SKM-1 (cell line): ENCODE results near the gene KIF25.
"Not testable (repeated sequence)": the region's sequence is repeated elsewhere in the genome, so short reads cannot be mapped to it uniquely, and the experiment has no call there.

Experiments
- DNase-seq: peaks from one replicate; lab custom pipeline; 2025; ENCODE audit not compliant: unreplicated experiment; lab: John Stamatoyannopoulos, UW

The KIF25 gene

DNA sequence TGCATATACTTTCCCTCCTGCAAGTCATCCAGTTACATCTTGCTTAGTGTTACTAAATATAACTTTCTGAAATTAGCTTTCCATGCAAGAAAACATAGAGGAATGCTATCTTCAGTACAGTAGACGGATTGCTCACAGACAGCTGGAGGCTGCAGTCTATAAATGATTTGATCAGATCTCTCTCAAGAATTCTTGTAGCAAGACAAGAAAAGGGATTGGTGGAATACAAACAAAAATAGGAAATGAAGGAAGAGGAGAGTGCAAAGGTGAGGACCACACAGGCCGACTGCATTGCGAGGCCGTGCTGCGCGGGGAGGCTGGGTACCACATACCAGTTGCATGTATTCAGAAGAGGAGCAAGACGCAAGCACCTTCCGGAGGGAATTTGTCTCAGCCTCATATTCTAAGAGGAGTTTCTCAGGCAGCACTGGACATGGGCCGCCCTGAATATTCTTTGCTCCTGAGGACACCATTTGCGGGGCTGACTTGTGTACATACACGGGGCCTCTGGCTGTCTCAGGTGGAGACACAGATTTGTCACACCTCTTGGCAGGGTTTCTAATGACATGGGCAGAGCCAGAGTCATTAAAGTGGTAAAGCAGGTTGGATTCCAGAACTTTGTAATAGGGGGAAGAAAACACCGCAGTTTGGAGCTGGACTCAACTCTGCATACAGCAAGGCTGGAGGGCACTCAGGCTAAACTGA is 22.7 kb upstream of the KIF25 start:
- no peak for DNase-seq

DNA sequence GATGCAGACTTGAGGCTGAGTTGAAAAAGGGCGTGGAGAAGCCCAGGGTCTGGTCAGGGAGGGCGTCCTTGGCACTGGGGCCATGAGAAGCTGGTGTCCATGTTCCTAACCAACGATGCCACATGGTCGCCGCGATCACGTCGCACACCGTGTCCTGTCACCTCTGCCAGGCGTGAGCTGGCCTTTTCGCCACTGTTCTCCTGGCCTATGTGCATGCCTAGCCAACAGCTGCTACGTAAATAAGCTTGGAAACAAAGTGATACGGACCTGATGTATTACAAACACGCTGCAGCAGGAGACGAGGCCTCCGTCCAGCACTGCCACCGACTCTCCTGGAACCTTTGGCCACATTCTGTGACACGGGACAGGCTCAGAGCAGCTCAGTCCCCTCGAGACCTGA is 22.0 kb upstream of the KIF25 start:
- DNase-seq = no peak

DNA sequence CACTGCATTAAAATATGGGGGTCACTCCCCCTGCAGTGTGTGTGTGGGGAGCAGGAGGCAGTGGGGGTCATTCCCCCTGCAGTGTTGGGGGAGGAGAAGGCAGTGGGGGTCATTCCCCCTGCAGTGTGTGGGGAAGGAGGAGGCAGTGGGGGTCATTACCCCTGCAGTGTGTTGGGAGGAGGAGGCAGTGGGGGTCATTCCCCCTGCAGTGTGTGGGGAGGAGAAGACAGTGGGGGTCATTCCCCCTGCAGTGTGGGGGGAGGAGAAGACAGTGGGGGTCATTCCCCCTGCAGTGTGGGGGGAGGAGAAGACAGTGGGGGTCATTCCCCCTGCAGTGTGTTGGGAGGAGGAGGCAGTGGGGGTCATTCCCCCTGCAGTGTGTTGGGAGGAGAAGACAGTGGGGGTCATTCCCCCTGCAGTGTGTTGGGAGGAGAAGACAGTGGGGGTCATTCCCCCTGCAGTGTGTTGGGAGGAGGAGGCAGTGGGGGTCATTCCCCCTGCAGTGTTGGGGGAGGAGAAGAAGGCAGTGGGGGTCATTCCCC is 21.3 kb upstream of the KIF25 start:
- DNase-seq = not testable (repeated sequence)

DNA sequence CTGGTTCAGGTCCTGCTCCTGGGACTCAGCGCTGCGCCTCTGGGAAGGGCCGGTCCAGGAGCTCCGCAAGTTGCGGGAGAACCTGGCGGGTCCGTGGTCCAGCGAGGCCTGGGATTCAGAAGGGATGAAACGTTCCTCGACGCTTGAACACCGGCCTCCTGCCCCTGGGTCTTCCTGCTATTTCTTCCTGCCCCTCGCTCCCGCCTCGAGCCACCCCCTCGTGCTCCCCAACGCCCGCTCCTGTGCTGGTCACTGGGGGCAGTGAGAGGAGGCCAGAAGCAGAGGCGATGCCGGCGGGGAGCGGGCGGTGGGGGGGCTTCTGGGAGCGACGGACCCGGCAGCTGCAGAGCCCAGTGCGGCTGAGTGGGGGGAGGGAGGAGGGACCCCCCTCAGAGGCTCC is 20.8 kb upstream of the KIF25 start:
- DNase-seq = no peak

DNA sequence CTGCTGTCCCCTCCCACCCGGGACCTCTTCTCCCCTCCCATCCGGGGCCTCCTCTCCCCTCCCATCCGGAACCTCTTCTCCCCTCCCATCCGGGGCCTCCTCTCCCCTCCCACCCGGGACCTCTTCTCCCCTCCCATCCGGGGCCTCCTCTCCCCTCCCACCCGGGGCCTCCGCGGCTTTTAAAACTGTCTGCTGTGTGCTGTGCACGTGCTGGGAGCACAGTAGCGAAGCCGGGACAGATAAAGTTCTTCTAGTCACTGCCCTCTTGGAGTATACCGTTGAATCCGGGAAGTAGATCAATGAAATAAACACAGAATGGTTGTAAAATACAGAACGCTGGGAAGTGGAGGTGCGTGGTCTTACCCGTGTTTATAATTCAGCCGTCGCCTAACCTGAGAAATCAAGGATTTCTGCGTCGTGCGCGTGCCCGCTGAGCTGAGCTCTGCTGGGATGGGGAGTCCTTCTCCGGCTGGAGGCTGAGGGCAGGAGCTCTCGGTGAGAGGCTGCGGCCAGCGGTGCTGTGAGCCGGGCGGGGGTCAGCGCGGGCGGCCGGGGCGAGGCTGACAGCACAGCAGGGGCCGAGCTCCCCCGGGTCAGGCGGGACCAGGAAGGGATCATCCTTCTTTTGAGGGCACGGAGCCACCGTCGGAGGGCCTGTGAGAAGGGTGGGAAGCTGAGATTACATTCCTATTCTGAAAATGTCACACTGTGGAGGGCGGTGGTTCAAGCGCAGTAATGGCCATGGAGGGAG is 19.6 kb upstream of the KIF25 start:
- no peak for DNase-seq

DNA sequence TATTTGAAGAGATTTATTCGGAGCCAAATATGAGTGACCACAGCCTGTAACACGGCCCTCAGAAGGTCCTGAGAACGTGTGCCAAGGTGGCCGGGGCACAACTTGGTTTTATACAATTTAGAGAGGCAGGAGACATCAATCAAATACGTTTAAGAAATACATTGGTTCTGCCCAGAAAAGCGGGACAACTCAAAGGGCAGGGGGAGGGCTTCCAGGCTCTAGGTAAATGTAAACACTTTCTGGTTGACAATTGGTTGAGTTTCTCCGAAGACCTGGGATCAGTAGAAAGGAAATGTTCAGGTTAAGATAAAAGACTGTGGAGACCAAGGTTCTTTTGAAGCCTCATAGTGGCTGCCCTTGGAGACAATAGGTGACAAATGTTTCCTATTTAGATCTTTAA is 18.9 kb upstream of the KIF25 start:
- no peak for DNase-seq

DNA sequence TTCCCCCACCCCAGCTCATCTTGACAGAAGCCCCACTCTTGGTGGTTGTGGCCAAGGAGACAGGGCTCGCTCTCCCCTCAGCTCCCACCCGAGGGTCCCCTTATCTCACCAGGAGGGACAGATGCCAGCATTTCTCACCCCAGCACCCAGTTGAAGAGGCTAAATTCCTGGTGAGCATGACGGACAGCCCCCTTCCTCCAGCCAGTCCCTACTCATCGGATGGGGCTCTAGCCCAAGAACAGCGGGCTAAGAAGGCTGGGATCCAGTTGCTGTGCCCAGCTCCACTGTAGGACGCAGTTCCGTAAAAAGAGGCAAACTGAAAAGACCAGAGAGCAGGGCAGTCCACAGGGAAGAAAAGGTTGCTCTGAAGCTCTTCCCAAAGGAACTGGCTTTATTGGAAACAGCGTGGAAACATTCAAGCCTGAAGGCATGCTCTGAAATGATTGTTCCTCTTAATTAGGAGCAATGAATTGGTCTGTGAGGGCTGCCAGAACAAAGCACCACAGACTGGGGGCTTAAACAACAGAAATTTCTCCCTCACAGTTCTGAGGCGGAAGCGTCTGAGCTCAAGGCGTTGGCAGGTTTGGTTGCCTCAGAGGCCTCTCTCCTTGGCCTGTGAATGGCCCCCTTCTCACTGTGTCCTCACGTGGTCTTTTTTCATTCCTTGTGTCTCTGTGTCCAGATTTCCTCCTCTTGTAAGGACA is 17.9 kb upstream of the KIF25 start:
- no peak for DNase-seq

DNA sequence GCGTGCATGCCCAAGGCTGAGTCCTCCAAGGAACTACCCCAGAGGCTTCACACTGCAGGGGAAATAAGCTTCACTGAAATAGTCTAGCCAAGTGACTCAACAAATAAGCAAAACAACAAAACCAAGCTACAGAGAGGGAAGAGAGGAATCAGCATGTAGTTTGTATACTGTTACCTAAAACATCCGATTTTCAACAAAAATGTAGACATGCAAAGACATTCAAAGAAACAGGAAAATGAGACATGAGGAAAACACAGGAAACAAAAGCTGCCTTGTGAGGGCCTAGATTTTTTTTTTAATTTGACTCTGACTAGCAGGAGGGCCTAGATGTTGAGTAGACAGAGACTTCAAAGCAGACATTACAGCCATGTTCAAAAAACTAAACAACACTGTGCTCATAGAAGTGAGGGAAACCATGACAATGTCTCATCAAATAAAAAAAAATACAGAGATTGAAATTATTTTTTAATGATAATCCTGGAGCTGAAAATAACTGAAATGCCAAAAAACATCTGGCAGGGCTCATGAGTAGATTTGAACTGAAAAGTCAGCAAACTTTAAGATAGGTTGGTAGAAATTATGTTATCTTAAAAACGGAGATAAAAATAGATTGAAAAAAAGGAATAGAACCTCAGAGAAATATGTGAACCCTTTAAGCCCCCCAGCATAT is 16.4 kb upstream of the KIF25 start:
- DNase-seq = no peak

DNA sequence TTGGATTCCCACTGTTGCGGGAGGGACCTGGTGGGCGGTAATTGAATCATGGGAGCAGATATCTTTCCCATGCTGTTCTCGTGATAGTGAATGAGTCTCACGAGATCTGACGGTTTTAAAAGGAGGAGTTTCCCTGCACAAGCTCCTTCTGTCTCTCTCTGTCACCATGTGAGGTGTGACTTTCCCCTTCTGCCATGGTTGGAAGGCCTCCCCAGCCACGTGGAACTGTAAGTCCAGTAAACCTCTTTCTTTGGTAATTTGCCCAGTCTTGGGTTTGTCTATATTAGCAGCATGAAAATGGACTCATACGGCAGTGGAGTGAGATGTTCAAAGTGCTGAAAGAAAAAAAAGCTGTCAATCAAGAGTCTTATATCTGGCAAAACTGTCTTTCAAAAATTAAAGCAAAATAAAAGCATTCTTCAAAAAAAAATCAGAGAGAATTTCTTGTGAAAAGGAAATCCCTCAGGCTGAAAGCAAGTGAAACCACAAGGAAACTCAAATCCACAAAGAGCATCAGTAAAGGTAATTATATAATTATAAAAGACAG is 15.5 kb upstream of the KIF25 start:
- DNase-seq = no peak

DNA sequence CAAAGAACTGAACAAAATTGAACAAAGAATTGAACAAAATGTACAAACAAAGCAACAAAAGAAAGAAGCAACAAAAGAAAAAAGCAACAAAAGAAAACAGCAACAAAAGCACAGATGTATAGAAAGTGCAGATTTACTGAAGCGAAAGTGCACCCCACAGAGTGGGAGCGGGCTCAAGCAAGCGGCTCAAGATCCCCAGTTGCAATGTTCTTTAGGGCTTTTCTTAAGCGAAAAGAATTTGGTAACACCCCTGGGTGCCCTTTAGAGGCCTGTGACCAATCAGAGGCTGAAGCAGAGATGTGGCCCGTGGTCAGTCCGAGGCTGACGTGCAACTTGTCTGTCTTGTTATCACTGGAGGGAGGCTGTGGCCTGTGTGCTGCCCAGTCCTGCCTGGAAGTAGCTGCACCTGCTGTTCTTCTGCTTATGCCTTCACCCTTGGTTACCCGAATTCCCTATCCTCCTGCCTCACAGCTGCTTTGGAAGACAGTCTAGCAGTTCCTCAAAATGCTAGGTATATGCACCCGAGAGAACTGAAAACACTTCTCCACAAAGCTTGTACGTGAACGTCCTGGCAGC is 13.2 kb upstream of the KIF25 start:
- DNase-seq = no peak

DNA sequence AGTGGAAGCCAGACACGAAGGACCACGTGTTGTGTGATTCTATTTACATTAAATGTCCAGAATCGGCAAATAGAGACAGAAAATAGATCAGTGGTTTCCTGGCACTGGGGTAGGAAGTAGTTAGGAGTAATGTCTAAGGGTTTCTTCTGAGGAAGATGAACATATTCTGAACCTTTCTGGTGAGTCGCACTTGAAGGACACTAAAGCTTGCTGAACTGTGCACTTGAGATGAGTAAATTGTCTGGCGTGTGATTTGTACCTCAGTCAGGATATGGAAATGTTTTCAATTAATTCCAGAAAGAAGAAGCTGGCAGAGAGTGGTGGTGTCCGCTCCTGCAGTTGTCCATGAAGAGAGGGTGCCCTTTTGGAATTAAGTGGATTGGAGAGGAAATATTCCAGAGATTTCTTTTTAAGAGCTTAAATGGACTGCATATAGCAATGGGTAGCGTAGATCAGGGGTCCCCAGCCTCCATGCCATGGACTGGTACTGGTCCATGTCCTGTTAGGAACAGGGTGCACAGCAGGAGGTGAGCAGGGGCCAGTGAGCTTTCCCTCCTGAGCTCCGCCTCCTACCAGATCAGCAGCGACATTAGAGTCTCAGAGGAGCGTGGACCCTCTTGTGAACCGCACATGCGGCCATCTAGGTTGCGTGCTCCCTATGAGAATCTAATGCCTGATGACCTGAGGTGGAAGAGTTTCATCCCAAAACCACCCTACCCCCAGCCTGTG is 12.4 kb upstream of the KIF25 start:
- DNase-seq = no peak

DNA sequence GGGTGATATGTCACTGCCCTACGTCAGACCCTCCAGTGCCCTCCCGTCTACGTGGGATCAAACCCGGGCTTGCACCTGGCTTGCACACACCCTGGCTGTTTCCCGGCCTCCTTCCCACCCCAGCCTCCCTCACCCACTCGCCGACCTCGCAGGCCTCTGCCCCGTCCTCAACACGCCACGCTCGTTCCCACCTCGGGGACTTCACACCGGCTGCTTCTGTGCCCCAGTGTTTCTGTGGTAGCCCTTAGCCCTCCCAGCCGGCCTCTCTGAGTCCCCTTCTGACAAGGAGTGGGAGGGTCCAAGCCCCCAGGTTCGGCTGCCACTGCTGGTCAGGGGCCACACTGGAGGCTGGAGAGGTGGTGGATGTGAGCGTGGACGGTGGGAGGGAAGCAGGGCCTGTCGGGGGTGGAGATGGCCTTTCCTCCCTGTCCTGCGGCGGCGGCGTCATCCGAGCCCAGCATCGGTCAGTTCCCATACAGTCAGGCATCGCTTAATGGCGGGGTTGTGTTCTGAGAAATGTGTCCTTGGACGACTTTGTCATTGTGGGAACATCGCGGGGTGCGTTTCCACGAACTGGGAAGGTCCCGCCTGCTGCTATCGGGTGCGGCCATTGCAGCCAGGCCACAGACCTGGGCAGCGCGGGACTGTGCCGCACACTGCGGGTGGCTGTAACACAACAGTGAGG is 11.4 kb upstream of the KIF25 start:
- no peak for DNase-seq

DNA sequence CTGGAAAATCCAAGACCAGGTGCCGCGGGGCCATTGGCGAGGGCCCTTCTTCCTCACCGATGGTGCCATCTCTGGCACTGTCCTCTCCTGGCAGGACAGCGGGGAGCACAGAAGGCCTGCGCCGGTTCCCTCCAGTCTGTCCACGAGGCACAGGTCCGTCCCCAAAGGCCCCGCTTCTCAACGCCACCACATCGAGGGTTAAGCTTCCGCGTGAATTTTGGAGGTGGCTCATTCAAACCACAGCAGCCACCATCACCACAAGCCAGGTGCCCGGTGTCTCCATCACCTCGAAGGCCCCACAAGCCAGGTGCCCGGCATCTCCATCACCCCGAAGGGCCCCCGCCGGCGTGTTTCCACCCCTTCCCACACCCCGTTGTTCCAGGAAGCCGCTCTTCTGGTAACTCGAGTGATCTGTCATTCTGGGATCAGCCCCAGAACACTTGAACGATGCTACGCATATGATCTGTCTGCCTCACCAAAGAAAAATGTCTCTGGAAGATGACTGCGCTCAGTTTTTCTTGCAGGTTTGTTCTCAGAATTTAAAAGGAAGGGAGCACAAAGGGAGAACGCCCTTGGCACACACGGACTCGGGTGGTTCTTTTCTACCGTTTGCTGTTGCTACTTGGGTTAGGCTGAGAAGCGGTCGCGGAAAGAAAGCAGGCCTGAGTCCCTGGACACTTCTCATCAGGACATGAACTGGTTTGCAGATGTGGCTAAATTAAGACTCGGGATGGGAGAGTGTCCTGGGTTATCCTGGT is 9.9 kb upstream of the KIF25 start:
- DNase-seq = no peak

DNA sequence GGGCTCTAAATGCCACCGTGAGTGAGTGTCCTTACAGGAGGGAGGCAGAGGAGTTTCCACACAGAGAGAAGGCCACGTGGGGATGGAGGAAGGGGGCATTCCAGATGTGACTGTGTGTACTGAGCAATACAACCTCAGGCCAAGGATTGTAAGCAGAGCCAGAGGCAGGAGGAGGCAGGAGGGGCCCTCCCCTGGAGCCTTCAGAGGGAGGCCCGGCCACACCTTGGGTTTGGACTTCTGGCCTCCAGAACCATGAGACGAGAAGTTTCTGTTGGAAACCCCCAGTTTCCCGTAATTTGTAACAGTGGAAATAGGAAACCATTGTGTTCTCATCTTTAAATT is 9.3 kb upstream of the KIF25 start:
- no peak for DNase-seq

DNA sequence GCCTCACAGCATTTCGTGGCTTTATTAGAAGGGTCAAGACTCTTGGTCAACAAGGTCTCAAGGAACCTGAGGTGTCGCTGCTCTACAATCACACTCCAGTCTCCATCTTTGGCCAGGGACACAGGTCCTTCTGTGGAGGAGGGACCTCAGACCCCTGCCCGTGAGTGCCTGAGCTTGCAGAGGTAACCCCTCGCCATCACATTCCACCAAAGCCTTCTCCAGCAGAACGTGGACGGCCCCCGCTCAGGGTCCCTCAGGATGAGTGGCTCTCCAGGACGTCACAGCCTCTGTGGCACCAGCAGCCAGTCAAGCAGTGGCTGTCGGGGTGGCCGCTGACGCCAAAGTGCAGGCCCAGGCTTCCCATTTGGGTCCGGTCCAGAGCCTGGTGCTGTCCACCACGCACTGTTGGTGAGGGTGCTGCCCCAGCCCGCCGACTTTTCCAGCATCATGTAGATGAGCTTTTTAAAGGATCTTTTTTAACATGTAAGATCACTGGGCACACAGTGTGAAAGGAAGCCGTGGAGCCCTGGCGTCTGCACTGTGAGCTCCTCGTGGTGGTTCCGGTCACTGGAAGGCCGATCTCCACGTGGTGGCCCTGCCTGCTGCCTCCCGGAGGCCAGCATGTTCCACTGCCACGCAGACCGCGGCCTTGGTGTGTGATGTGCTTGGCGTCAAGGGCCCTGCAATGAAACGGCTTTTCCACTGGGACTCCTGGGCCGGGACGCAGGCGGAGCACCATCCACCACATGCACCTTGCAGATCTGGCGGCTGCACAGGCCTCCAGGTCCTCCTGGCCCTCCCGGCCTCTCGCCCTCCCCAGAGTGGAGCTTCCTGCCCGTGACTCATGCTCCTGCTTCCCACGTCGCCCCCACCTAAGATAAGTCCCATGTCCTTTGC is 8.3 kb upstream of the KIF25 start:
- no peak for DNase-seq

DNA sequence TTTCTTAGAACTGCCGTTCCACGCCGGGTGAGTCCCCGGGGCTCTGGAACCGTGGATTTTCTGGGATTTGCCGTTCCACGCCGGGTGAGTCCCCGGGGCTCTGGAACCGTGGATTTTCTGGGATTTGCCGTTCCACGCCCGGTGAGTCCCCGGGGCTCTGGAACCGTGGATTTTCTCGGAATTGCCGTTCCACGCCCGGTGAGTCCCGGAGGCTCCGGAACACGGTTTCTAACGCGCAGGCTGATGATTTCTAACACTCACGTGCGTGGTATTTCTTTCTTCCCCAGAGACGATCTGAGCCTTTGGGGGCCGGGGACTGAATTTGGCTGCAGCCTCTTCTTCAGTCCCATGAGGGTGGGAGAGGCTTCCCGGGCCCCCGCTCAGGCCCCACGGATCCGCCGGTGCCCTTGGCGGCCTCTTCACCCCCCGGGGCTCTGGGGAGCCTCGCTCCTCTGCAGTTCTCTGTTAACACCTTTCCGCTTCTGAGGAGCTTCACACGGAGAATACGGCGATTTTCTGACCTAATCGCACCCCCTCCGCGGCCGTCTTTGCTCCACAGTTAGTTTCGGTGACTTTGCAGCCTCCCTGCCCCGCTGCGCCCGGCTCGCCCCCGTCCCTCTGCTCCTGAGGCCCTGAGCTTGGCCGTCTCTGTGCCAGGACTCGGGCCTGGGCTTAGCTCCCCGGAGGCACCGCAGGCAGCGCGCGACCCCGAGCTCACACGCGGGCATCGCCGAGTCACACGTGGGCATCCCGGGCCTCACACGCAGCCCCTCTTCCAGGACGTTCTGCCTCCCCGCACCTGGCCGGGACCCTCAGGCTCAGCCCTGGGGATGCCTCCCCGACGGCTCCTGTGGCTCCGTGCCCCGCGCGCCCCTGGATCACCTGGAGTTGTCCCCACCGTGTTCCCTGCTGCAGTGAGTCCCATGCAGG is 7.2 kb upstream of the KIF25 start:
- no peak for DNase-seq

DNA sequence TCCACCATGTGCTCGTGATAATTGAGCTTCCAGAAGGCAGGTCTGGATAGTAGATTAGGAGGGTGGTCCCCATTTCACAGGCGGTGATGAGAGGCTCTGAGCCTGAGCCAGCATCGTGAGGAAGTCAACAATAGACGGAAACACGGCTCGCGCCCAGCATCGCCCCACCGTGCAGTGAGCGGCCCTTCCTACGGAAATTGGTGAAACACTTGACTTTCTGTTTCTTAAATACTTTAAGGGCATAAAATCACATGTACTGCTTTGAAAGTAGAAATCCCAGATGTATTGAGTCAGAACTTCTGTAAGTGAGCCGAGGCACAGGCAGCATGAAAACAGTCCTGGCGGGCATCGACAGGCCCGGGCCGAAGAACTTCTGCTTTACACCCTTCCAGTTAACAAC is 4.3 kb upstream of the KIF25 start:
- no peak for DNase-seq
